ENCODE results near the gene COL9A2.

Gene COL9A2

DNA sequence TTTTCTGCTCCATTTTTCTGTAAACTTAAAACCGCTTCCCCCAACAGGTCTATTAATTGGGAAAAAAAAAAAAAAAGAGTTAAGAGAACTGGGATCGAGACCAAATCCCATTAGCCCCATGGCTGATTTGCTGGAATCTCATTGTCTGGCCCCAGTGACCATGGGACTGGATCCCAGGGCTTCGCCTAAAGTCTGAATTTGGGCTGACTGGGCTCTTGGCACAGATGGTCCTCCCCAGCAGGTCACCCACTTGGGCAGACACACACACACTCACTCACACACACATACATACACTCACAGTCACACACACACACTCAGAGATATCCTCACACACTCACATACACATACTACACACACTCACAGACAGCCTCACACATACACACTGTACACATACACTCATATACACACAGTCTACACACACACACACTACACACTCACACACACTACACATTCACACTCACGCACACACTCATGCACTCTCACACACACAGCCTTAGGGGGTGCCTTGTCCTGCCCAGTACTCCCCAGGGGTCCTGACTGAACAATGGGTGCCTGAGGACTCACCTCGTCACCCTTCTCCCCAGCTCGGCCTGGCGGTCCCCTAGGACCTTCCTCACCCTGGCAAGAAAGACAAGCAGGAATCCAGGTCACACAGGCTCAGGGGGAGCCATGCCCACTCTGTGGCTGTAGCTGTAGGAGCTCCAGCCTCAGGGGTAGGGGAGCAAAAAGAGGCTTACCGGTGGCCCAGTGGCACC is 7.5 kb downstream of the COL9A2 start:
- H3K4me3 ChIP-seq (ENCODE audit: low read depth, low read length) = no peak overlapping the region
- no peak for DNase-seq (ENCODE audit: low read depth)
- TF ChIP-seq, protein P1, sequence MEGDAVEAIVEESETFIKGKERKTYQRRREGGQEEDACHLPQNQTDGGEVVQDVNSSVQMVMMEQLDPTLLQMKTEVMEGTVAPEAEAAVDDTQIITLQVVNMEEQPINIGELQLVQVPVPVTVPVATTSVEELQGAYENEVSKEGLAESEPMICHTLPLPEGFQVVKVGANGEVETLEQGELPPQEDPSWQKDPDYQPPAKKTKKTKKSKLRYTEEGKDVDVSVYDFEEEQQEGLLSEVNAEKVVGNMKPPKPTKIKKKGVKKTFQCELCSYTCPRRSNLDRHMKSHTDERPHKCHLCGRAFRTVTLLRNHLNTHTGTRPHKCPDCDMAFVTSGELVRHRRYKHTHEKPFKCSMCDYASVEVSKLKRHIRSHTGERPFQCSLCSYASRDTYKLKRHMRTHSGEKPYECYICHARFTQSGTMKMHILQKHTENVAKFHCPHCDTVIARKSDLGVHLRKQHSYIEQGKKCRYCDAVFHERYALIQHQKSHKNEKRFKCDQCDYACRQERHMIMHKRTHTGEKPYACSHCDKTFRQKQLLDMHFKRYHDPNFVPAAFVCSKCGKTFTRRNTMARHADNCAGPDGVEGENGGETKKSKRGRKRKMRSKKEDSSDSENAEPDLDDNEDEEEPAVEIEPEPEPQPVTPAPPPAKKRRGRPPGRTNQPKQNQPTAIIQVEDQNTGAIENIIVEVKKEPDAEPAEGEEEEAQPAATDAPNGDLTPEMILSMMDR (IDR thresholded peaks at IDR 0.05; ENCODE audit: insufficient read depth, low read depth, low read length, missing control alignments) = no peak

DNA sequence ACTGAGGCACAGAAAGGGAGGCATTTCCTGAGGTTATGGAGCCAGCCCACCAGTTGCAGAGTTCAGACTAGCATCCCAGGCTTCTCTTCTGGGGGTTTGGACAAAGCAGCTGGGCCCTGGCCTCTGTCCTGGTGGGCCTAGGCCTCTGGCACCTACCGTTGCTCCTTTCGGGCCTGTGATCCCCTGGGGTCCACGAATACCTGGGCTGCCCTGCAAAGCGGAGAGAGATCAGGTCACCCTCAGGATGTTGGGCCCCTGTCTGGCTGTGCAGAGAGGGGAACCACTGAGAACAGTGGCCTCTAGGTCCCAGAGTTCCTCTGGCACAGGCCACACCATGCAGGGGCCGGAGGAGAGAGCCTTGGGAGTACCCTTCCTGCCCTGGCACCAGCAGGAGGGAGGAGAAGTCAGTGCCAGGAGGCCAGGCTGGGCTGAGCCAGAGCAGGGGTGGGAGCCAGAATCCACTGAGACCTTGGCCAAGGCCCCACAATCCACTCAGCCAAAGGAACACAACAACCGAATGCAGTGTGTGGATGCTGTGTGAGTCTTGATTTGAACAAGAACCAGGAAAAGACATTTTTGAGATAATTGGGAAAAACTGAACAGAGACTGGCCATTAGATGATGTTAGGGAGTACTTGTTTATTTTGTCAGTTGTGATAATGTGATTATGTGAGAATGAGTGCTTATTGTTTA is 8.9 kb downstream of the COL9A2 start:
- TF ChIP-seq, protein P1 (IDR thresholded peaks at IDR 0.05; ENCODE audit: insufficient read depth, low read depth, low read length, missing control alignments) = no peak
- H3K4me3 ChIP-seq (ENCODE audit: low read depth, low read length) = no peak overlapping the region
- DNase-seq (ENCODE audit: low read depth) = no peak

DNA sequence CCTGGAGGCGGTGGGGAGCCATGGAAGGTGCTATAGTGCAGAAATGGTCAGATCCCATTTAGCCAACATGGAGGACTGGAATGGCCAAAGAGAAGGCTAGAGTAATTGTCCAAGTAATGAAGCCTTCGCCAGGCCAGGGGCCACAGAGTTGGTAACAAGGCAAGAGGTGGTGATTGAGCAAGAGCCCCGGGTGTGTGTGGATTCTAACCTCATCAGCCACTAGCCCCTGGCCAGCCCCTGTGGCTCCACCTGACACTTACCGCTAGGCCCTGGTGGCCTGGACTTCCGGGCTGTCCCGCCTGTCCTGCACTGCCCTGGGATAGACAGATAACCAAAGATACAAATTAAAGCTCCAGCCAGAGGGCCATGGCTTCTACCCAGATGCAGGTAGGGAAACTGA is 9.9 kb downstream of the COL9A2 start:
- no peak overlapping the region for H3K4me3 ChIP-seq (ENCODE audit: low read depth, low read length)
- no peak for DNase-seq (ENCODE audit: low read depth)
- TF ChIP-seq, protein P1 (IDR thresholded peaks at IDR 0.05; ENCODE audit: insufficient read depth, low read depth, low read length, missing control alignments) = no peak

DNA sequence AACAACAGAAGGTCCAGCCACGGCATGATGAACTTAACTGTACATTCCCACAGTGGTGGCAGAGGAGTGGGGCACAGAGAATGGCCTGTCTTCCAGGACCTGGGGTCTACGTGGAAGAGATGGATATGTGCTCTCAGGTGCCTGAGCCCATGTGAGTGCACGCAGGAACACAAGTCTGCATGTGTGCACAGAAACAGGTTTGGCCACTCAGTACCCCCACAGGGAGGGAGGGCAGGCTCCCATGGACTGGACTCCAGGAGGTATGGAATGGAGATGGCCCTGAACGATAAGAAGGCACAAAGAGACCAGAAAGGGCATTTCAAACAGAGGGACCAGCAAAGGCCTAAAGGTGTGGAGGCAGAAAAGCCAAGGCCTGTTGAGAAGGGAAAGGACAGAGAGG is 10.8 kb downstream of the COL9A2 start:
- DNase-seq (ENCODE audit: low read depth) = no peak
- TF ChIP-seq, protein P1 (IDR thresholded peaks at IDR 0.05; ENCODE audit: insufficient read depth, low read depth, low read length, missing control alignments) = no peak
- H3K4me3 ChIP-seq (ENCODE audit: low read depth, low read length) = no peak overlapping the region

DNA sequence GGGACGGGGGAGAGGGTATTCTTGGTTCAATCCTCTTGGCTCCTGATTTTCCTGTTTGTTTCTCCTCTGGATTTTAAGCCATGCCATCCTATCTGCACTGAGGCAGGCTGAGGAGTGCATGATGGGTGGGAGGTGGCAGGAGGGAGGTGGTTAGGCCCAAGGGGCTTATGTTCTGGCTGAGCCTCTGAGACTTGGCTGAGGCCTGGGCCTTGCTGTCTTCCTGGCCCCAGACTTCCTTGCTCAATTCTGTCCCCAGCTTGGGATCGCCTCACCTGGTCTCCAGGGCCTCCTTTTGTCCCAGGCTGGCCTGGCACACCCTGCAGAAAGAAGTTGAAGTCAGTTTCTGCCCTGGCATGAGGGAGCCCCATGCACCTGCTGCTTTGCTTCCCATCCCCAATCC is 11.2 kb downstream of the COL9A2 start:
- H3K4me3 ChIP-seq (ENCODE audit: low read depth, low read length) = no peak overlapping the region
- TF ChIP-seq, protein P1 (IDR thresholded peaks at IDR 0.05; ENCODE audit: insufficient read depth, low read depth, low read length, missing control alignments) = no peak
- no peak for DNase-seq (ENCODE audit: low read depth)

DNA sequence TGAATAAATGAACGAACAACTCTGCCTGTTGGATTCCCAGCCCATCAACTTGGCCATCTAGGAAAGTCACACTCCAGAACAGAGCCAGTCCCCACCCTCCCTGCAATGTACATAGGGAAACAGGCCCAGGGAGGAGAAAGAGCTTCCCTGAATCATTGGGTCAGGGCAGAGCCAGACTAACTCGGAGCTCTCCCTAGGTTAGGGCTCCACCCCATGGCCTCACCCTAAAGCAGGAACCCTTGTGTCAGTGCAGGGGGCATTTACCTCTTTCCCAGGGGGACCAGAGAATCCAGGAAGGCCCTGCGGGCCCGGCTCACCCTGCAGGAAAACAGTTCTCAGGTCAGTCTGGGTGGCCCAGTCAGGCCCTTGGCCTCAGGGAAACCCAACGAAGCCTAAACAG is 11.6 kb downstream of the COL9A2 start:
- TF ChIP-seq, protein P1 (IDR thresholded peaks at IDR 0.05; ENCODE audit: insufficient read depth, low read depth, low read length, missing control alignments) = no peak
- H3K4me3 ChIP-seq (ENCODE audit: low read depth, low read length) = no peak overlapping the region
- no peak for DNase-seq (ENCODE audit: low read depth)

Measured in GM12865 (cell line).